Neuronal stem cell (in vitro differentiated cells): ENCODE data around the gene PRSS53.

Experiments used
- DNase-seq: peaks from one replicate; pipeline ENCODE4 v3.0.0-alpha.2; 2013; ENCODE audit warnings: low spot score
- H2AFZ ChIP-seq: one replicate; pipeline ENCODE4 v1.6.1; 2013; ENCODE audit warnings: mild to moderate bottlenecking, low read length, inconsistent platforms
- H2AK5ac ChIP-seq: 2 replicates; pipeline ENCODE4 v1.6.1; 2013; ENCODE audit warnings: low read depth, mild to moderate bottlenecking, inconsistent platforms, low read length, moderate library complexity, mixed read lengths
- H2BK120ac ChIP-seq: 2 replicates; pipeline ENCODE4 v1.6.1; 2013; ENCODE audit warnings: low read depth, mild to moderate bottlenecking, inconsistent platforms, low read length, moderate library complexity, mixed read lengths
- H2BK12ac ChIP-seq: one replicate; pipeline ENCODE4 v1.6.1; 2013; ENCODE audit warnings: low read length, inconsistent platforms
- H2BK15ac ChIP-seq: 2 replicates; pipeline ENCODE4 v1.6.1; 2013; ENCODE audit warnings: mild to moderate bottlenecking, low read length, inconsistent platforms, mixed read lengths
- H2BK5ac ChIP-seq: one replicate; pipeline ENCODE4 v1.6.1; 2013; ENCODE audit warnings: inconsistent platforms, mild to moderate bottlenecking, low read length, moderate library complexity
- H3K14ac ChIP-seq: one replicate; pipeline ENCODE4 v1.6.1; 2013; ENCODE audit warnings: low read length, inconsistent platforms
- H3K18ac ChIP-seq: 2 replicates; pipeline ENCODE4 v1.6.1; 2013; ENCODE audit warnings: low read length, inconsistent platforms
- H3K23ac ChIP-seq: 2 replicates; pipeline ENCODE4 v1.6.1; 2013; ENCODE audit warnings: low read depth, mild to moderate bottlenecking, mixed read lengths, low read length, inconsistent platforms; ENCODE audit not compliant: poor library complexity
- H3K27ac ChIP-seq: replicated peaks from 3 replicates; pipeline ENCODE4 v1.5.1; 2013; ENCODE audit warnings: low read length, inconsistent platforms
- H3K27me3 ChIP-seq, 3 experiments: 2 replicates each; pipeline ENCODE4 v1.6.1; 2013; ENCODE audit warnings: low read length in 3 of 3, mild to moderate bottlenecking in 2 of 3, inconsistent platforms in 1 of 3, low read depth in 1 of 3, mixed read lengths in 1 of 3, moderate library complexity in 1 of 3; ENCODE audit not compliant: control insufficient read depth in 3 of 3, insufficient read depth in 3 of 3
- H3K36me3 ChIP-seq, 2 donors: replicated peaks in 1 of 2; 2 replicates each; pipeline ENCODE4 v1.6.1; 2013; ENCODE audit warnings: low read length in 2 of 2; ENCODE audit not compliant: control insufficient read depth in 2 of 2, insufficient read depth in 2 of 2
- H3K4ac ChIP-seq: 2 replicates; pipeline ENCODE4 v1.6.1; 2013; ENCODE audit warnings: inconsistent platforms, mild to moderate bottlenecking, low read length, moderate library complexity
- H3K4me1 ChIP-seq, 2 donors: 1 replicate in 1 of 2; 2 replicates in 1 of 2; pipeline ENCODE4 v1.6.1; 2013; ENCODE audit warnings: low read length in 2 of 2, low read depth in 1 of 2; ENCODE audit not compliant: control insufficient read depth in 2 of 2, insufficient read depth in 1 of 2
- H3K4me2 ChIP-seq: one replicate; pipeline ENCODE4 v1.6.1; 2013; ENCODE audit warnings: mild to moderate bottlenecking, low read length, inconsistent platforms; ENCODE audit not compliant: insufficient read depth, poor library complexity, severe bottlenecking
- H3K4me3 ChIP-seq, 2 donors: 2 replicates each; pipeline ENCODE4 v1.5.1; 2013; ENCODE audit warnings: low read length in 2 of 2, mild to moderate bottlenecking in 2 of 2, inconsistent platforms in 1 of 2, moderate library complexity in 1 of 2
- H3K79me1 ChIP-seq: one replicate; pipeline ENCODE4 v1.6.1; 2013; ENCODE audit warnings: low read depth, mild to moderate bottlenecking, inconsistent platforms, low read length, moderate library complexity
- H3K9ac ChIP-seq: one replicate; pipeline ENCODE4 v1.6.1; 2013; ENCODE audit warnings: mild to moderate bottlenecking, low read depth, low read length, inconsistent platforms; ENCODE audit not compliant: poor library complexity
- H3K9me3 ChIP-seq, 2 donors: replicated peaks in 1 of 2; 2 replicates each; pipeline versions ENCODE3 to v1.6.1; 2013; ENCODE audit warnings: low read length in 2 of 2, mild to moderate bottlenecking in 2 of 2, inconsistent platforms in 1 of 2, low read depth in 1 of 2, mixed read lengths in 1 of 2, moderate library complexity in 1 of 2; ENCODE audit not compliant: control insufficient read depth in 2 of 2, insufficient read depth in 1 of 2
- H4K8ac ChIP-seq: one replicate; pipeline ENCODE4 v1.6.1; 2013; ENCODE audit warnings: low read depth, mild to moderate bottlenecking, inconsistent platforms, low read length, moderate library complexity
- H4K91ac ChIP-seq: one replicate; pipeline ENCODE4 v1.6.1; 2013; ENCODE audit warnings: low read length, low read depth, mild to moderate bottlenecking, inconsistent platforms; ENCODE audit not compliant: poor library complexity
- WGBS, 2 donors: extraction: QIAGEN DNeasy Blood & Tissue Kit; methylation state at CpG; one replicate each; pipeline ENCODE4 v1.1.7; 2013; ENCODE audit warnings: missing lambda C conversion rate in 2 of 2, mixed read lengths in 1 of 2; ENCODE audit not compliant: insufficient read length in 2 of 2, insufficient replicate concordance in 1 of 2; ENCODE audit errors: extremely low coverage in 2 of 2; 5-methylcytosine and 5-hydroxymethylcytosine counted together

Gene PRSS53

DNA sequence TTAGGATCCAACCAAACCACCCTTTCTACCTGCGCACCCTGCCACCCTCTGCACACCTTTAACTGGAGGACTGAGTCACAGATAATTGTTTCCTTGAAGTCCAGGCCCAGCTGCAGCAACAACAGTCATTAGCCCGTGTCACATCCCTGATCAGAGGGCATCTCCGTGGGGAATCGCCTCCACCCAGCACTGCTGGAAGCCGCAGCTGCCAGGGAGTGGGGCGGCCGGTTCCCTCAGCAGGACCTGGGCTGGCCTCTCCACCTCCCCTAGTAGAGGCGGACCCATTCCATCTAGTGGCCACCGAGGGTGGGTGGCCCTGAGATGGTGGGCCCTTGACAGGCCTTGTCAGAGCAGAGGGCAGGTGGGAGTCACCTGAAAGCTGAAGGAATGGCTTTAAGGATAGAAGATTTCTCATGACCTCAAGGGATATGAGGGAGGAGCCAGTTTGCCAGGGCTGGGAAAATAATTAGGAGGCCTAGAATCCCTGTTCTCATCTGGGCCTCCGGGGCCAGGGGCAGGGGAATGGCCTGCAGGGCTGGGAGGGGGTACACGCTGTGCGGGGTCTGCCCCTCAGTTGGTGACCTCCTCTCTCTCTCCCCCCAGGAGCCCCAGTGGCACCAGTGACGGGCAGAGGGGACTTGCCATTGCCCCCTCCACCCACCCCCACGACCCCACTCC lies 6.2 kb downstream of the PRSS53 start:
- no peak overlapping the region for H4K91ac ChIP-seq
- no peak overlapping the region for H2AFZ ChIP-seq
- no peak overlapping the region for H3K4ac ChIP-seq
- H3K23ac ChIP-seq = no peak overlapping the region
- H3K18ac ChIP-seq = no peak overlapping the region
- H3K27ac ChIP-seq = no peak overlapping the region
- no peak overlapping the region for H2BK120ac ChIP-seq
- H2AK5ac ChIP-seq = no peak overlapping the region
- H3K9ac ChIP-seq = no peak overlapping the region
- no CpG with 5 or more reads among the region's 14 CpGs for WGBS, 2 donors
- no peak overlapping the region for H3K4me2 ChIP-seq
- no peaks in the 10 kb centered on the region for H3K9me3 ChIP-seq
- H2BK15ac ChIP-seq = no peak overlapping the region
- no peaks in the 10 kb centered on the region for H3K27me3 ChIP-seq
- H4K8ac ChIP-seq = no peak overlapping the region
- no peaks in the 10 kb centered on the region for H3K4me1 ChIP-seq
- H2BK12ac ChIP-seq = no peak overlapping the region
- no peak overlapping the region for H3K14ac ChIP-seq
- H3K4me3 ChIP-seq = no peak overlapping the region
- H3K36me3 ChIP-seq = peaks cover 55 to 80% of the 10 kb centered on the region in 2 donors
- H3K79me1 ChIP-seq = peaks cover 20% of the 10 kb centered on the region
- DNase-seq = no peak
- H2BK5ac ChIP-seq = no peak overlapping the region

DNA sequence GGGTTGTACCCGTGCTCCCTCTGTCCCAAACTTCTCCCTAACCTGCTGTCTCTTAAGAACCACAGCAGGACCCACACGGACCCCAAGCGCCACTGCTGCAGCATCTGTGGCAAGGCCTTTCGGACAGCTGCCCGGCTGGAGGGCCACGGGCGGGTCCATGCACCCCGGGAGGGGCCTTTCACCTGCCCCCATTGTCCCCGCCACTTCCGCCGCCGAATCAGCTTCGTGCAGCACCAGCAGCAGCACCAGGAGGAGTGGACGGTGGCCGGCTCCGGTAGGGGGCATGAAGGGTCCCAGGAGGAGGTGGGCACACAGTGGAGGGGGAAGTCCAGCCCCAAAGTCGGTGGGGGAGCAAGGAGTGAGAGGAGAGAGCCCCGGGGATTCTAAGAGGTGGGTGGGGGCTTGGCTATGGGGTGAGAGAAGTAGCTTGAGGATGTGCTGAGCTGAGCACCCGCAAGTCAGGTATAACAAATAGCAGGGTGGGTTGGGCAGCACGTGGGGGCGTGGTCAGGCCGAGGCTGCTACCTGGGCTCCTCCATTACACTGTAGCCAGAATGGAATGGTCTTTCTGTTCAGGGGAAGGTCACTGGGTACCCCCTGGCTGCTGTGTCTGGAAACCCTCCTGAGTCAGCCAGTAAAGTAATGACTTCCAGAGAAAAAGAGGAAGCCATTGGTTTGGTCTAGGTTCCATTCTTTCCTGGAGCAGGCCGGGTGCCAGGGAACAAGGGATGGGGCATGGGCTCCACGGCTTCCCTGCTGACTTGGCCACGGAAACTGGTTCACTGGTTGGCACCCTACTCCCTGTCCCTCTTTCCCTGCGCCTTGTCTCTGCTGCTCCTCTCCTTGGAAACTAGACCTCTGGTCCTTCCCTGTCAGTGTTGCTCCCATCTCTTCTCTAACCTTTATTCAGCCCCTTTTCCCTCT lies 7.1 kb downstream of the PRSS53 start:
- Histone ChIP-seq H3K79me1 (peaks cover 28% of the 10 kb centered on the region), H3K27me3 (no peaks in the 10 kb centered on the region), H4K8ac (no peak overlapping the region), H3K27ac (no peak overlapping the region), H2BK15ac (no peak overlapping the region), H3K9ac (no peak overlapping the region), H3K14ac (no peak overlapping the region), H2BK12ac (no peak overlapping the region), H3K4me1 (no peaks in the 10 kb centered on the region), H3K4me3 (no peak overlapping the region), H3K9me3 (no peaks in the 10 kb centered on the region), H4K91ac (no peak overlapping the region), H2AK5ac (no peak overlapping the region), H3K4ac (no peak overlapping the region), H2AFZ (no peak overlapping the region), H3K18ac (no peak overlapping the region), H2BK5ac (peak overlapping the region; percentile 75), H3K23ac (no peak overlapping the region), H2BK120ac (no peak overlapping the region), H3K4me2 (no peak overlapping the region), H3K36me3 (peaks cover 63 to 88% of the 10 kb centered on the region in 2 donors)
- no CpG with 5 or more reads among the region's 26 CpGs for WGBS, 2 donors
- no peak for DNase-seq

DNA sequence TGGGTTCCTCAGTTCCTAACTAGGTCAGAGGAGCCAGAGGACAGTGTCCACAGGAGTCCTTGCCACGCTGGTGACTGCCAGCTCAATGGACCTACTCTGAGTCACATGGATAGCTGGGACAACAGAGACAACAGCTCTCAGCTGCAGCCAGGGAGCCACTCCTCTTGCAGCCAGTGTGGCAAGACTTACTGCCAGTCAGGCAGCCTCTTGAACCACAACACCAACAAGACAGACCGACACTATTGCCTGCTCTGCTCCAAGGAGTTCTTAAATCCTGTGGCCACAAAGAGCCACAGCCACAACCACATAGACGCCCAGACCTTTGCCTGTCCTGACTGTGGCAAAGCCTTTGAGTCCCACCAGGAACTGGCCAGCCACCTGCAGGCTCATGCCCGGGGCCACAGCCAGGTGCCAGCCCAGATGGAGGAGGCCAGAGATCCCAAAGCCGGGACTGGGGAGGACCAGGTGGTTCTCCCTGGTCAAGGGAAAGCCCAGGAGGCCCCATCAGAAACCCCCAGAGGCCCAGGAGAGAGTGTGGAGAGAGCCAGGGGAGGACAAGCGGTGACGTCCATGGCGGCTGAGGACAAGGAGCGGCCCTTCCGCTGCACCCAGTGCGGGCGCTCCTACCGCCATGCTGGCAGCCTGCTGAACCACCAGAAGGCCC lies 7.9 kb downstream of the PRSS53 start:
- peaks cover 69 to 96% of the 10 kb centered on the region in 2 donors for H3K36me3 ChIP-seq
- H3K9me3 ChIP-seq = no peaks in the 10 kb centered on the region
- no peak overlapping the region for H2AK5ac ChIP-seq
- no peak overlapping the region for H3K18ac ChIP-seq
- no peak overlapping the region for H2BK120ac ChIP-seq
- no peak overlapping the region for H3K9ac ChIP-seq
- H2BK12ac ChIP-seq = no peak overlapping the region
- H3K14ac ChIP-seq = no peak overlapping the region
- H3K4ac ChIP-seq = no peak overlapping the region
- H4K8ac ChIP-seq = no peak overlapping the region
- DNase-seq = no peak
- peak overlapping the region; percentile 75 for H2BK5ac ChIP-seq
- peak overlapping the region; percentile 55 for H3K23ac ChIP-seq
- H3K79me1 ChIP-seq = peaks cover 34% of the 10 kb centered on the region
- H3K4me2 ChIP-seq = no peak overlapping the region
- no peaks in the 10 kb centered on the region for H3K27me3 ChIP-seq
- no peak overlapping the region for H3K4me3 ChIP-seq
- H4K91ac ChIP-seq = no peak overlapping the region
- no peak overlapping the region for H2BK15ac ChIP-seq
- H3K4me1 ChIP-seq = no peaks in the 10 kb centered on the region
- H3K27ac ChIP-seq = no peak overlapping the region
- H2AFZ ChIP-seq = no peak overlapping the region
- no CpG with 5 or more reads among the region's 13 CpGs for WGBS, 2 donors
